HG02870 (cell line): Measurements from ENCODE around the gene BACH2.

Source experiments
- ATAC-seq: cut with Tn5 transposase; IDR thresholded peaks from one replicate; pipeline ENCODE4 v1.9.1; 2021; ENCODE audit warnings: mild to moderate bottlenecking, moderate library complexity; ENCODE audit not compliant: unreplicated experiment

The BACH2 gene

GRCh38 chr6:90005048-90005827 is 291.4 kb downstream of the BACH2 start:
- no peak for ATAC-seq

GRCh38 chr6:90004511-90004910 is 292.1 kb downstream of the BACH2 start:
- ATAC-seq, result no peak

- ATAC-seq, result no peak
Observed at GRCh38 chr6:90003941-90004340, 292.7 kb downstream of the BACH2 start.

- no peak for ATAC-seq
Observed at GRCh38 chr6:90003069-90003795, 293.4 kb downstream of the BACH2 start.

- no peak for ATAC-seq
Observed at GRCh38 chr6:90000864-90001731, 295.5 kb downstream of the BACH2 start.

GRCh38 chr6:89999945-90000825 is 296.5 kb downstream of the BACH2 start:
- no peak for ATAC-seq

GRCh38 chr6:89999154-89999553 is 297.5 kb downstream of the BACH2 start:
- no peak for ATAC-seq

- ATAC-seq, result no peak
Observed at GRCh38 chr6:89997456-89998445, 298.9 kb downstream of the BACH2 start.

GRCh38 chr6:89993411-89993810 is 303.2 kb downstream of the BACH2 start:
- no peak for ATAC-seq

- no peak for ATAC-seq
Observed at GRCh38 chr6:89992818-89993217, 303.8 kb downstream of the BACH2 start.

- no peak for ATAC-seq
Observed at GRCh38 chr6:89989742-89990141, 306.9 kb downstream of the BACH2 start.

GRCh38 chr6:89987830-89988229 is 308.8 kb downstream of the BACH2 start:
- ATAC-seq, result no peak

- no peak for ATAC-seq
Observed at GRCh38 chr6:89987140-89987539, 309.5 kb downstream of the BACH2 start.

GRCh38 chr6:89986650-89987074 is 310.0 kb downstream of the BACH2 start:
- no peak for ATAC-seq

GRCh38 chr6:89985751-89986493 is 310.7 kb downstream of the BACH2 start:
- no peak for ATAC-seq

GRCh38 chr6:89984926-89985750 is 311.5 kb downstream of the BACH2 start:
- ATAC-seq, result no peak

GRCh38 chr6:89980353-89980752 is 316.3 kb downstream of the BACH2 start:
- ATAC-seq, result no peak
